Smooth muscle cell (in vitro differentiated cells): ENCODE measurements around the gene PGPEP1. TPM values are rescaled to one million over a fixed set of nuclear protein-coding genes. Genes with fewer than 3 reads are reported as not detected.

Experiments used
- DNase-seq: peaks from one replicate; lab custom pipeline; 2025; ENCODE audit not compliant: unreplicated experiment; lab: John Stamatoyannopoulos, UW
- H2AFZ ChIP-seq: fragments of 200-600 bp; sonication (generic); 2 replicates; pipeline ENCODE4 v1.6.0; 2016; ENCODE audit warnings: antibody characterized with exemption, low read depth, mild to moderate bottlenecking
- H3F3A ChIP-seq: fragments of 200-600 bp; sonication (generic); 2 replicates; pipeline ENCODE4 v1.6.0; 2017; ENCODE audit warnings: antibody characterized with exemption, low read depth
- H3K27ac ChIP-seq: fragments of 200-600 bp; sonication (generic); 2 replicates; pipeline ENCODE4 v1.5.1; 2016; ENCODE audit warnings: low read depth, mild to moderate bottlenecking
- H3K27me3 ChIP-seq: fragments of 200-600 bp; sonication (generic); 2 replicates; pipeline ENCODE4 v1.6.1; 2016; ENCODE audit warnings: low read depth, mild to moderate bottlenecking
- H3K36me3 ChIP-seq: fragments of 200-600 bp; sonication (generic); 2 replicates; pipeline ENCODE4 v1.5.1; 2016; ENCODE audit warnings: low read depth
- H3K4me1 ChIP-seq: fragments of 200-600 bp; sonication (generic); 2 replicates; pipeline ENCODE4 v1.5.1; 2016; ENCODE audit warnings: low read depth
- H3K4me2 ChIP-seq: fragments of 200-600 bp; sonication (generic); 2 replicates; pipeline ENCODE4 v1.6.0; 2016; ENCODE audit warnings: mild to moderate bottlenecking
- H3K4me3 ChIP-seq: fragments of 200-600 bp; sonication (generic); 2 replicates; pipeline ENCODE4 v1.5.1; 2016; ENCODE audit warnings: mild to moderate bottlenecking
- H3K79me2 ChIP-seq: fragments of 200-600 bp; sonication (generic); 2 replicates; pipeline ENCODE4 v1.6.0; 2016; ENCODE audit warnings: low read depth, mild to moderate bottlenecking
- H3K9ac ChIP-seq: fragments of 200-600 bp; sonication (generic); 2 replicates; pipeline ENCODE4 v1.6.0; 2016; ENCODE audit warnings: low read depth
- H3K9me3 ChIP-seq: fragments of 200-600 bp; sonication (generic); replicated peaks from 2 replicates; pipeline ENCODE4 v1.5.1; 2016; ENCODE audit warnings: low read depth
- H4K20me1 ChIP-seq: fragments of 200-600 bp; sonication (generic); 2 replicates; pipeline ENCODE4 v1.6.0; 2016; ENCODE audit warnings: low read depth
- WGBS: methylation state at CpG from one replicate; pipeline ENCODE4 v1.1.7; 2016; ENCODE audit warnings: low lambda C conversion rate; 5-methylcytosine and 5-hydroxymethylcytosine counted together
- polyA plus RNA-seq: library from polyadenylated mRNA; unstranded; fragments of >200 nt; fragmentation: Nextera tagmentation; extraction: Ambion mirVana; gene quantifications from 2 replicates; pipeline ENCODE4 v1.2.1, GENCODE V29; 2016
- total RNA-seq: library from RNA; depleted of rRNA; stranded (reverse); fragments of >200 nt; gene quantifications from 2 replicates; pipeline ENCODE4 v1.2.3, GENCODE V29; 2014
- TF ChIP-seq, protein P1 (sequence below): fragments of 200-600 bp; sonication (generic); IDR thresholded peaks from 2 replicates; pipeline ENCODE4 v1.5.1; 2017; ENCODE audit warnings: borderline replicate concordance, mild to moderate bottlenecking, antibody characterized with exemption; ENCODE audit not compliant: insufficient read depth, poor library complexity, severe bottlenecking

The PGPEP1 gene
- total and polyA plus RNA-seq, 2 experiments from 2014 or later, result 4.5 to 11.7 TPM

GRCh38 chr19:18309525-18310064 is 30.8 kb upstream of the PGPEP1 start:
- WGBS, result 96% methylated on average over 30 of the region's 33 CpGs
- Histone ChIP-seq H2AFZ (no peak overlapping the region), H3F3A (peaks cover 7% of the 10 kb centered on the region), H4K20me1 (no peaks in the 10 kb centered on the region), H3K79me2 (no peaks in the 10 kb centered on the region), H3K4me3 (no peak overlapping the region), H3K4me1 (peaks cover 9% of the 10 kb centered on the region), H3K9me3 (no peaks in the 10 kb centered on the region), H3K36me3 (no peaks in the 10 kb centered on the region), H3K27ac (no peak overlapping the region), H3K27me3 (no peaks in the 10 kb centered on the region), H3K4me2 (no peak overlapping the region), H3K9ac (no peak overlapping the region)
- DNase-seq, result no peak
- TF ChIP-seq, protein P1, sequence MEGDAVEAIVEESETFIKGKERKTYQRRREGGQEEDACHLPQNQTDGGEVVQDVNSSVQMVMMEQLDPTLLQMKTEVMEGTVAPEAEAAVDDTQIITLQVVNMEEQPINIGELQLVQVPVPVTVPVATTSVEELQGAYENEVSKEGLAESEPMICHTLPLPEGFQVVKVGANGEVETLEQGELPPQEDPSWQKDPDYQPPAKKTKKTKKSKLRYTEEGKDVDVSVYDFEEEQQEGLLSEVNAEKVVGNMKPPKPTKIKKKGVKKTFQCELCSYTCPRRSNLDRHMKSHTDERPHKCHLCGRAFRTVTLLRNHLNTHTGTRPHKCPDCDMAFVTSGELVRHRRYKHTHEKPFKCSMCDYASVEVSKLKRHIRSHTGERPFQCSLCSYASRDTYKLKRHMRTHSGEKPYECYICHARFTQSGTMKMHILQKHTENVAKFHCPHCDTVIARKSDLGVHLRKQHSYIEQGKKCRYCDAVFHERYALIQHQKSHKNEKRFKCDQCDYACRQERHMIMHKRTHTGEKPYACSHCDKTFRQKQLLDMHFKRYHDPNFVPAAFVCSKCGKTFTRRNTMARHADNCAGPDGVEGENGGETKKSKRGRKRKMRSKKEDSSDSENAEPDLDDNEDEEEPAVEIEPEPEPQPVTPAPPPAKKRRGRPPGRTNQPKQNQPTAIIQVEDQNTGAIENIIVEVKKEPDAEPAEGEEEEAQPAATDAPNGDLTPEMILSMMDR, result no peak

DNA sequence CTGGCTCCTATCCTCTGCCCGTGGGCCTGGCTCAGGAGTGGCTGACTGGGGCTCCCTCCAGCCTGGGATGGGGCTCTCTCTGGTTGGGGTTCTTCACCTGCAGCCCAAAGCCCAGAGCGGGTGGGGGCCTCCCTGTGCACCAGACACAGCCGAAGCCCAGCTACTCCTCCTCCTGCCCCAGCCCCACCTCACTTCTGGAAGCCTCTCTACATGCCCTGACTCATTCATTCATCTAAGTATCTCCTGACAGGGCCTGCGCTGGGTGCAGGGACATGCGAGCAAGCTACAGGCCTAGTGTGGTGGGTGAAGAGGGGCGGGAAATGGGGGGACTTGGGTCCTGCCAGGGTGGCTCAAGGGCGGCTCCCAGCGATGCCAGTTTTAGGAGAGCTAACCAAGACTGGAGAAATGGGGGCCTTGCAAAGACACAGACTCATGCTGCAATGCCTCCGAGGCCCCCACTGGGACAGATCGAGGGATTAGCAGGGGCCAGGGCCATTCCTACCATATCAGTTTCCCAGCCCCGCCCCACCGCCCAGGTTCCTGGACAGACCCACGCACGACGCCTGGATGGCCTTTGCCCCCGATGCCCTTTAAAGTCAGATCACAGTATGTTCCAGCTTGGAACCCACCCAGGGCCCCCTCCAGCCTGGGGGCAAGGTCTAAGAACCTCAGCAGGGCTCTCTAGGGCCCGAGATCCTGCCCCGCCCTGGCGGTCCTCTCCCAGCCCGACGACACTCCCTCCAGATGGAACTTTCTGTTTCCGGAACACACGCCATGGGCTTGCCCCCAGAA is 30.1 kb upstream of the PGPEP1 start:
- WGBS, result 89% methylated on average over 20 of the region's 23 CpGs

GRCh38 chr19:18310966-18311365 is 29.4 kb upstream of the PGPEP1 start:
- Histone ChIP-seq H3K4me1 (no peaks in the 10 kb centered on the region), H3K4me2 (no peak overlapping the region), H3K79me2 (peaks cover 5% of the 10 kb centered on the region), H4K20me1 (no peaks in the 10 kb centered on the region), H3K27me3 (no peaks in the 10 kb centered on the region), H3K36me3 (no peaks in the 10 kb centered on the region), H3K9me3 (no peaks in the 10 kb centered on the region), H3K4me3 (no peak overlapping the region), H2AFZ (no peak overlapping the region), H3K9ac (no peak overlapping the region), H3F3A (peaks cover 2% of the 10 kb centered on the region), H3K27ac (no peak overlapping the region)
- DNase-seq, result no peak
- 97% methylated on average over 13 of the region's 13 CpGs for WGBS
- TF ChIP-seq, protein P1, result no peak

More for the DNA sequence above, 30.1 kb upstream of the PGPEP1 start:
- Histone ChIP-seq H3F3A (peaks cover 6% of the 10 kb centered on the region), H3K9me3 (no peaks in the 10 kb centered on the region), H4K20me1 (no peaks in the 10 kb centered on the region), H3K9ac (no peak overlapping the region), H3K4me3 (no peak overlapping the region), H3K27ac (no peak overlapping the region), H3K36me3 (no peaks in the 10 kb centered on the region), H3K4me2 (no peak overlapping the region), H3K27me3 (no peaks in the 10 kb centered on the region), H3K79me2 (peaks cover 2% of the 10 kb centered on the region), H2AFZ (no peak overlapping the region), H3K4me1 (peaks cover 2% of the 10 kb centered on the region)
- TF ChIP-seq, protein P1, result no peak
- DNase-seq, result no peak
